Testis (tissue), 3 donors: Measurements from ENCODE around the gene LRPAP1. TPM values are rescaled to one million over a fixed set of nuclear protein-coding genes. Genes with fewer than 3 reads are reported as not detected.

ENCODE experiments used
- DNase-seq: peaks from one replicate; pipeline ENCODE4 v3.0.0-alpha.2; 2019
- H3K27ac ChIP-seq, 2 donors: fragments of 200-600 bp; sonication (generic); one replicate each; pipeline ENCODE4 v1.5.1; 2019
- H3K27me3 ChIP-seq: fragments of 200-600 bp; sonication (generic); one replicate; pipeline ENCODE4 v1.5.1; 2019
- H3K36me3 ChIP-seq: fragments of 200-600 bp; sonication (generic); one replicate; pipeline ENCODE4 v1.5.1; 2017; ENCODE audit warnings: low read depth; ENCODE audit errors: missing control alignments
- H3K4me1 ChIP-seq: fragments of 200-600 bp; sonication (generic); one replicate; pipeline ENCODE4 v1.5.1; 2019
- H3K4me3 ChIP-seq, 2 donors: fragments of 200-600 bp; sonication (generic); one replicate each; pipeline ENCODE4 v1.5.1; 2017 to 2019
- H3K9me3 ChIP-seq: fragments of 200-600 bp; sonication (generic); one replicate; pipeline ENCODE4 v1.5.1; 2017
- CTCF ChIP-seq, 3 experiments: fragments of 450-650 bp in 2 of 3; fragments of 200-600 bp in 1 of 3; sonication (generic) in 1 of 3; IDR thresholded peaks; one replicate each; pipeline ENCODE4 v1.5.1; 2016 to 2019; ENCODE audit warnings: antibody characterized with exemption in 3 of 3, mild to moderate bottlenecking in 2 of 3, moderate library complexity in 1 of 3
- POLR2A ChIP-seq: fragments of 450-650 bp; IDR thresholded peaks from one replicate; pipeline ENCODE4 v1.6.1; 2017; ENCODE audit warnings: antibody characterized with exemption, mild to moderate bottlenecking, moderate library complexity
- WGBS, 2 donors: methylation state at CpG; one replicate each; pipeline ENCODE4 v1.1.5; 2018; 5-methylcytosine and 5-hydroxymethylcytosine counted together
- intact Hi-C: fragments of 100-400 bp; cut with DNase I; formaldehyde crosslinking; loops from one replicate; pipeline ENCODE4 v1.15.1; 2023; ENCODE audit warnings: low total_unique reads
- polyA plus RNA-seq: library from polyadenylated mRNA; stranded (reverse); fragments of 350-450 nt; fragmentation: Illumina TruSeq; extraction: RNeasy Lipid Tissue Mini Kit (QIAGEN cat#74804); gene quantifications from one replicate; pipeline ENCODE4 v1.2.3, GENCODE V29; 2014; ENCODE audit warnings: low read depth, low replicate concordance; ENCODE audit not compliant: insufficient read depth
- total RNA-seq, 2 donors: library from RNA; depleted of rRNA; stranded (reverse); fragments of >200 nt; gene quantifications; one replicate each; pipeline ENCODE4 v1.2.3, GENCODE V29; 2016

Gene LRPAP1
- total and polyA plus RNA-seq, 3 donors from 2014 or later, result 179 to 337 (median 279) TPM

- Histone ChIP-seq H3K4me3 (no peak overlapping the region), H3K9me3 (no peaks in the 10 kb centered on the region), H3K36me3 (no peaks in the 10 kb centered on the region), H3K27me3 (no peaks in the 10 kb centered on the region), H3K27ac (no peak overlapping the region), H3K4me1 (peaks cover 18% of the 10 kb centered on the region)
- intact Hi-C loops, result no loop called here
- WGBS, 2 donors, result 71 to 76% methylated on average over 16 to 31 of the region's 31 CpGs
- DNase-seq, result no peak
- no peak for TF ChIP-seq POLR2A
- TF ChIP-seq CTCF (IDR thresholded peaks at IDR 0.05), result no peak
Measured at GRCh38 chr4:3469386-3470243, 62.6 kb downstream of the LRPAP1 start.

- intact Hi-C loops, result no loop called here
- H3K4me3 ChIP-seq, result no peak overlapping the region
- TF ChIP-seq CTCF (IDR thresholded peaks at IDR 0.05) (no peak), POLR2A (no peak)
- no peak overlapping the region for H3K27ac ChIP-seq
- no peaks in the 10 kb centered on the region for H3K36me3 ChIP-seq
- no peaks in the 10 kb centered on the region for H3K27me3 ChIP-seq
- WGBS, 2 donors, result 78 to 84% methylated on average over 9 to 11 of the region's 11 CpGs
- H3K4me1 ChIP-seq, result peaks cover 18% of the 10 kb centered on the region
- DNase-seq, result no peak
- no peaks in the 10 kb centered on the region for H3K9me3 ChIP-seq
Measured at GRCh38 chr4:3468804-3469203, 63.4 kb downstream of the LRPAP1 start.

GRCh38 chr4:3468154-3468553 lies 64.1 kb downstream of the LRPAP1 start:
- H3K4me1 ChIP-seq, result peaks cover 21% of the 10 kb centered on the region
- H3K27ac ChIP-seq, result no peak overlapping the region
- TF ChIP-seq CTCF (IDR thresholded peaks at IDR 0.05) (no peak), POLR2A (no peak)
- no peak for DNase-seq
- intact Hi-C loops, result no loop called here
- no peaks in the 10 kb centered on the region for H3K9me3 ChIP-seq
- H3K27me3 ChIP-seq, result no peaks in the 10 kb centered on the region
- 76 to 78% methylated on average over 10 of the region's 10 CpGs for WGBS, 2 donors
- no peaks in the 10 kb centered on the region for H3K36me3 ChIP-seq
- no peak overlapping the region for H3K4me3 ChIP-seq

GRCh38 chr4:3467601-3468031 lies 64.6 kb downstream of the LRPAP1 start:
- Histone ChIP-seq H3K36me3 (no peaks in the 10 kb centered on the region), H3K9me3 (no peaks in the 10 kb centered on the region), H3K4me3 (no peak overlapping the region), H3K27ac (no peak overlapping the region), H3K27me3 (no peaks in the 10 kb centered on the region), H3K4me1 (peaks cover 21% of the 10 kb centered on the region)
- no peak for DNase-seq
- no peak for TF ChIP-seq POLR2A
- TF ChIP-seq CTCF (IDR thresholded peaks at IDR 0.05), result no peak
- intact Hi-C loops, result no loop called here
- 68 to 86% methylated on average over 8 to 15 of the region's 15 CpGs for WGBS, 2 donors
